Pancreas (tissue), 10 donors: ENCODE results near the gene AVEN. TPM values are rescaled to one million over a fixed set of nuclear protein-coding genes. Genes with fewer than 3 reads are reported as not detected.
"Not testable (repeated sequence)": the region's sequence is repeated elsewhere in the genome, so short reads cannot be mapped to it uniquely, and the experiment has no call there.

Experiments
- ATAC-seq, 4 donors: fragments of 200-7000 bp; cut with Tn5 transposase; one replicate each; pipeline versions ENCODE4 v1.8.0 to v1.9.1; 2020; ENCODE audit warnings: mild to moderate bottlenecking in 4 of 4, moderate library complexity in 4 of 4
- DNase-seq, 6 donors: peaks; one replicate each; pipeline ENCODE4 v3.0.0-alpha.2; 2020
- FAIRE-seq: peaks from 2 replicates; lab custom pipeline; 2012; peaks lifted over from hg19 to GRCh38; lab: Jason Lieb, UNC
- H3K27ac ChIP-seq, 4 donors: fragments of 200-600 bp; sonication (generic); 1 replicate in 3 of 4; 2 replicates in 1 of 4; pipeline versions ENCODE4 v1.5.0 to v1.8.0; 2020
- H3K27me3 ChIP-seq, 4 donors: fragments of 200-600 bp; one replicate each; pipeline ENCODE4 v1.8.0; 2021
- H3K36me3 ChIP-seq, 3 donors: fragments of 200-600 bp; sonication (generic) in 1 of 3; one replicate each; pipeline versions ENCODE4 v1.5.0 to v1.8.0; 2020 to 2021
- H3K4me1 ChIP-seq, 3 donors: fragments of 200-600 bp; one replicate each; pipeline ENCODE4 v1.8.0; 2021
- H3K4me3 ChIP-seq, 4 donors: fragments of 200-600 bp; sonication (generic) in 2 of 4; one replicate each; pipeline versions ENCODE4 v1.5.0 to v1.8.0; 2020 to 2021
- H3K9me3 ChIP-seq, 4 donors: fragments of 200-600 bp; one replicate each; pipeline ENCODE4 v1.8.0; 2021
- WGBS, 2 donors: extraction: QIAGEN DNeasy Blood & Tissue Kit; methylation state at CpG; one replicate each; pipeline ENCODE4 v1.1.7; 2013; 5-methylcytosine and 5-hydroxymethylcytosine counted together
- intact Hi-C, 3 donors: fragments of 100-400 bp; cut with DNase I; formaldehyde crosslinking; loops; one replicate each; pipeline versions ENCODE4 v1.11.1 to v1.14.2; 2022
- polyA plus RNA-seq, 2 donors: library from polyadenylated mRNA; stranded (reverse); fragments of 200-250 nt; gene quantifications; one replicate each; pipeline ENCODE4 v1.2.3, GENCODE V29; 2013
- total RNA-seq, 6 donors: library from RNA; stranded (reverse); fragmentation: NEBNext Ultra II Directional in 4 of 6; extraction: Animal tissue kit (Norgen Biotek cat#: 25700) in 4 of 6; gene quantifications; one replicate each; pipeline versions ENCODE4 v1.2.1 to v1.2.4, GENCODE V29; 2021 to 2023
- TF ChIP-seq, protein P1 (sequence below), 4 donors: fragments of 200-600 bp; sonication (generic) in 3 of 4; IDR thresholded peaks; one replicate each; pipeline versions ENCODE4 v1.5.0 to v1.8.0; 2021; ENCODE audit warnings: antibody characterized with exemption in 4 of 4
- donor health status: healthy with polysubstance abuse.
- donor health status: DM: no; HTN: no; CAD: no; lungs with moderate emphysema.
- donor health status: DM: no; HTN: no; CAD: no.
- donor health status: control.
- donor health status: control.
- donor health status: Bipolar disorder and iron deficiency.
- donor health status: DM: yes; HTN: yes; CAD: no.
- donor health status: DM: no; HTN: no; CAD: no.
- donor health status: DM: no; HTN: no; CAD: no.
- donor health status: DM: yes; HTN: yes; CAD: no.

AVEN gene
- total and polyA plus RNA-seq, 8 donors = 5.9 to 13.9 (median 9.6) TPM

DNA sequence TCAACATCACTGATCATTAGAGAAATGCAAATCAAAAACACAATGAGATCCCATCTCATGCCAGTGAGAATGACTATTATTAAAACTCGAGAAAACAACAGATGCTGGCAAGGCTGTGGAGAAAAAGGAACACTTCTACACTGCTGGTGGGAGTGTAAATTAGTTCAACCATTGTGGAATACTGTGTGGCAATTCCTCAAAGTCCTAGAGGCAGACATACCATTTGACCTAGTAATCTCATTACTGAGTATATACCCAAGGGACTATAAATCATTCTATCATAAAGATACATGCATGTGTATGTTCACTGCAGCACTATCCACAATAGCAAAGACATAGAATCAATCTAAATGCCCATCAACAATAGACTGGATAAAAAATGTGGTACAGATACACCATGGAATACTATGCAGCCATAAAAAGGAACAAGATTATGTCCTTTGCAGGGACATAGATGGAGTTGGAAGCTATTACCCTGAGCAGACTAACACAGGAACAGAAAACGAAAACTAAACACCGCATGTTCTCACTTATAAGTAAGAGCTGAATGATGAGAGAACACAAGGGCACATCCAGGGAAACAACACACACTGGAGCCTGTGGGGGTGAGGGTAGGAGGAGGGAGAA lies 15.2 kb upstream of the AVEN start:
- H3K4me1 ChIP-seq = no peaks in the 10 kb centered on the region
- intact Hi-C loops = no loop called here
- no peaks in the 10 kb centered on the region for H3K9me3 ChIP-seq
- no peaks in the 10 kb centered on the region for H3K27me3 ChIP-seq
- no peak overlapping the region for H3K27ac ChIP-seq
- 81 to 88% methylated on average over 3 of the region's 3 CpGs for WGBS, 2 donors
- ATAC-seq (no peak), FAIRE-seq (no peak), DNase-seq (no peak)
- no peaks in the 10 kb centered on the region for H3K36me3 ChIP-seq
- no peak overlapping the region for H3K4me3 ChIP-seq
- TF ChIP-seq, protein P1, sequence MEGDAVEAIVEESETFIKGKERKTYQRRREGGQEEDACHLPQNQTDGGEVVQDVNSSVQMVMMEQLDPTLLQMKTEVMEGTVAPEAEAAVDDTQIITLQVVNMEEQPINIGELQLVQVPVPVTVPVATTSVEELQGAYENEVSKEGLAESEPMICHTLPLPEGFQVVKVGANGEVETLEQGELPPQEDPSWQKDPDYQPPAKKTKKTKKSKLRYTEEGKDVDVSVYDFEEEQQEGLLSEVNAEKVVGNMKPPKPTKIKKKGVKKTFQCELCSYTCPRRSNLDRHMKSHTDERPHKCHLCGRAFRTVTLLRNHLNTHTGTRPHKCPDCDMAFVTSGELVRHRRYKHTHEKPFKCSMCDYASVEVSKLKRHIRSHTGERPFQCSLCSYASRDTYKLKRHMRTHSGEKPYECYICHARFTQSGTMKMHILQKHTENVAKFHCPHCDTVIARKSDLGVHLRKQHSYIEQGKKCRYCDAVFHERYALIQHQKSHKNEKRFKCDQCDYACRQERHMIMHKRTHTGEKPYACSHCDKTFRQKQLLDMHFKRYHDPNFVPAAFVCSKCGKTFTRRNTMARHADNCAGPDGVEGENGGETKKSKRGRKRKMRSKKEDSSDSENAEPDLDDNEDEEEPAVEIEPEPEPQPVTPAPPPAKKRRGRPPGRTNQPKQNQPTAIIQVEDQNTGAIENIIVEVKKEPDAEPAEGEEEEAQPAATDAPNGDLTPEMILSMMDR (IDR thresholded peaks at IDR 0.05) = no peak

DNA sequence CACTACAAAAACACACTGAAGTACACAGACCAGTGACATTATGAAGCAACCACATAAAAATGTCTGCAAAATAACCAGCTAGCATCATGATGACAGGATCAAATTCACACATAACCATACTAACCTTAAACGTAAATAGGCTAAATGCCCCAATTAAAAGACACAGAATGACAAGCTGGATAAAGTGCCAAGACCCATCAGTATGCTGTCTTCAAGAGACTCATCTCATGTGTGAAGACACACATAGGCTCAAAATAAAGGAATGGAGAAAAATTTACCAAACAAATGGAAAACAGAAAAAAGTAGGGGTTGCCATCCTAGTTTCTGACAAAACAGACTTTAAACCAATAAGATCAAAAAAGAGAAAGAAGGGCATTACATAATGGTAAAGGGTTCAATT lies 11.4 kb upstream of the AVEN start:
- ATAC-seq, H3K27ac ChIP-seq, H3K9me3 ChIP-seq, H3K27me3 ChIP-seq, intact Hi-C loops, DNase-seq, H3K4me3 ChIP-seq, H3K4me1 ChIP-seq, H3K36me3 ChIP-seq, FAIRE-seq: not testable (repeated sequence)
- 61 to 67% methylated on average over 1 of the region's 1 CpG for WGBS, 2 donors

DNA sequence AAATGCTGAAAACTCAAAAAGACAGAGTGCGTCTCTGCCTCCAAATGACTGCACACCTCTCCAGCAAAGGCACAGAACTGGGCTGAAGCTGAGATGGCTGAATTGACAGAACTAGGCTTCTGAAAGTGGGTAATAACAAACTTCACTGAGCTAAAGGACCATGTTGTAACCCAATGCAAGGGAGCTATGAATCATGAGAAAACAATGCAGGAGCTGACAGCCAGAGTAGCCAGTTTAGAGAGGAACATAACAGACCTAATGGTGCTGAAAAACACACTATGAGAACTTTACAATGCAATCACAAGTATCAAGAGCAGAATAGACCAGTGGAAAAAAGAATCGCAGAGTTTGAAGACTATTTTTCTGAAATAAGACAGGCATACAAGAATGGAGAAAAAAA lies 10.1 kb upstream of the AVEN start:
- DNase-seq = no peak
- Histone ChIP-seq H3K4me3 (no peak overlapping the region), H3K4me1 (no peaks in the 10 kb centered on the region), H3K36me3 (no peaks in the 10 kb centered on the region), H3K9me3 (no peaks in the 10 kb centered on the region), H3K27ac (no peak overlapping the region), H3K27me3 (no peaks in the 10 kb centered on the region)
- TF ChIP-seq, protein P1 (IDR thresholded peaks at IDR 0.05) = no peak
- ATAC-seq = no peak
- 90 to 99% methylated on average over 2 of the region's 2 CpGs for WGBS, 2 donors
- intact Hi-C loops = no loop called here
- FAIRE-seq = no peak

DNA sequence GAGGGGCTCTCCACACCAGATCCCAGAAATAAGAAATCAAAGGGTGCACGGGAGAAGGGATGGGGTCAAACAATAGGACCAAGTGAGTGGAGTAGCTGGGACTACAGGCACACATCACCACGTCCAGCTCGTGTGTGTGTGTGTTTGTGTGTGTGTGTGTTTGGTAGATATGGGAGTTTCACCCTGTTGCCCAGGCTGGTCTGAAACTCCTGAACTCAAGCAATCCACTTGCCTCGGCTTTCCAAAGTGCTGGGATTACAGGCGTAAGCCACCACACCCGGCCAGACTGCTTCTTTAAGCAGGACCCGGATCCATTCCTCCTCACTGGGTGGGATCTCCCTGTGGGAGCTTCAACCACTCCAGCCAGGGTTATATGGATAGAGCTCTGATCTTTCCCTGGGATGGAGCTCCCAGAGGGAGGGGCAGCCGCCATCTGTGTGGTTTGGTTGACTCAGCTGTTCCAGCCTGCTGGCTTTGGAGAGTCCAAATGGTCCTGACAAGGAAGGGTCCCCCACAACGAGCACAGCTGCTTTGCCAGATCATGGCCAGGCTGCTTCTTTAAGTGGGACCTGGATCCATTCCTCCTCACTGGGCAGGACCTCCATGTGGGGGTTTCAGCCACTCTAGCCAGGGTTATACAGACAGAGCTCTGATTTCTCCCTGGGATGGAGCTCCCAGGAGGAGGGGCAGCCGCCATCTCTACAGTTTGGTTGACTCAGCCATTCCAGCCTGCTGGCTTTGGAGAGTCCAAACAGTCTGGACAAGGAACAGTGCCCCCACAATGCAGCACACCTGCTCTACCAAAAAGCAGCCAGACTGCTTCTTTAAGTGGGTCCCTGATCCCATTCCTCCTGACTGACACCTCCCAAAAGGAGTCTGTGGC lies 9.1 kb upstream of the AVEN start:
- no peak for ATAC-seq
- H3K36me3 ChIP-seq = no peaks in the 10 kb centered on the region
- H3K4me1 ChIP-seq = no peaks in the 10 kb centered on the region
- intact Hi-C loops = no loop called here
- 68 to 85% methylated on average over 10 of the region's 10 CpGs for WGBS, 2 donors
- TF ChIP-seq, protein P1 (IDR thresholded peaks at IDR 0.05) = no peak
- no peak for FAIRE-seq
- H3K27ac ChIP-seq = no peak overlapping the region
- no peak overlapping the region for H3K4me3 ChIP-seq
- H3K27me3 ChIP-seq = no peaks in the 10 kb centered on the region
- DNase-seq = no peak
- no peaks in the 10 kb centered on the region for H3K9me3 ChIP-seq

DNA sequence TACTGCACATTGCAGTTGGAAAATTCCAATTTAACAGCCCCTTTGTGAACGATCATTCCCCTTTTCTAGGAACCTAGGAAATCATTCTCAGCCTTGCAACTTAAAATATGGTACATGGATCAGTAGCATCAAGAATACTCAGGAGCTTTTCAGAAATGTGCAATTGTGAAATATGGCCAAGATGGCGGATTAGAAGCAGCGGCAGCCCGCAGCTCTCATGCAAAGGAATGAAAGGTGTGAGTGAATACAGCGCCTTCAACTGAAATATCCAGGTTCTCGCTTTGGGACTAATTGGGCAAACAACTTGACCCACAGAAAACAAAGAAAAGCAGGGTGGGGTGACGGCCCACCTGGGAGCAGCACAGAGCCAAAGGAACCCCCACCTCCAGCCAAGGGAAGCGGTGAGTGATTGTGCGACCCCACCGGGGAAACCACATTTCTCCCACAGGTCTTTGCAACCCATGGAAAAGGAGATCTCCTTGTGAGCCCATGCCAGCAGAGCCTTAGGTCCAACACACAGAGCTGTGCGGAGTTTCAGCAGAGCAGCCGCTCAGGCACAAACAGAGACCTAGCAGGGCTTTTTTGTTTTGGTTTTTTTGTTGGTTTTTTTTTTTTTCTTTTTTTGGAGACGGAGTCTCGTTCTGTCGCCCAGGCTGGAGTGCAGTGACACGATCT lies 7.6 kb upstream of the AVEN start:
- intact Hi-C loops = no loop called here
- Histone ChIP-seq H3K4me3 (no peak overlapping the region), H3K9me3 (no peaks in the 10 kb centered on the region), H3K27ac (no peak overlapping the region), H3K27me3 (no peaks in the 10 kb centered on the region), H3K36me3 (no peaks in the 10 kb centered on the region), H3K4me1 (no peaks in the 10 kb centered on the region)
- no peak for DNase-seq
- TF ChIP-seq, protein P1 (IDR thresholded peaks at IDR 0.05) = no peak
- WGBS, 2 donors = 84 to 93% methylated on average over 15 to 16 of the region's 16 CpGs
- FAIRE-seq = no peak
- no peak for ATAC-seq
